SK-N-SH treated with all-trans-retinoic acid at 6 μM for 48 hours (cell line): ENCODE data around the gene SLC35F3.

Experiments used
- ARNTL ChIP-seq: fragments of 450-650 bp; formaldehyde crosslinking; IDR thresholded peaks from 2 replicates; pipeline ENCODE4 v1.5.0; 2020; ENCODE audit warnings: low read depth, mild to moderate bottlenecking, moderate library complexity, borderline replicate concordance
- CSDC2 ChIP-seq: fragments of 250-450 bp; sonication (Bioruptor Pico); IDR thresholded peaks from 2 replicates; pipeline ENCODE4 v1.5.0; 2020; ENCODE audit warnings: mild to moderate bottlenecking, moderate library complexity
- CSRNP3 ChIP-seq: fragments of 250-450 bp; sonication (Bioruptor Pico); IDR thresholded peaks from 2 replicates; pipeline ENCODE4 v1.5.1; 2021; ENCODE audit warnings: mild to moderate bottlenecking, moderate library complexity
- SNAI2 ChIP-seq: fragments of 250-450 bp; sonication (Bioruptor Pico); IDR thresholded peaks from 2 replicates; pipeline ENCODE4 v1.5.0; 2020; ENCODE audit warnings: mild to moderate bottlenecking, moderate library complexity
- ZNF70 ChIP-seq: fragments of 450-650 bp; formaldehyde crosslinking; IDR thresholded peaks from 2 replicates; pipeline ENCODE4 v1.5.0; 2020; ENCODE audit warnings: mild to moderate bottlenecking, moderate library complexity

- TF ChIP-seq ARNTL (CRISPR knock-in tag) (no peak), CSDC2 (CRISPR knock-in tag) (no peak), CSRNP3 (CRISPR knock-in tag) (no peak), ZNF70 (CRISPR knock-in tag) (no peak), SNAI2 (CRISPR knock-in tag) (no peak)
Measured at GRCh38 chr1:234214911-234215892, 310.7 kb downstream of the SLC35F3 start.
